Stimulated activated CD8-positive, alpha-beta memory T cell treated with anti-CD3 and anti-CD28 coated beads, Interleukin-12 subunit alpha, Interleukin-12 subunit beta, amount 100 ng/mL, for 1 hour (primary cell): ENCODE measurements around the gene KPRP.

ENCODE experiments used
- DNase-seq: peaks from one replicate; pipeline ENCODE4 v3.0.0-alpha.2; 2020; ENCODE audit warnings: low read depth

The KPRP gene

GRCh38 chr1:152770411-152770810 is 12.6 kb downstream of the KPRP start:
- DNase-seq = no peak

- no peak for DNase-seq
Measured at GRCh38 chr1:152774875-152775274, 17.1 kb downstream of the KPRP start, which contains the start of gene LCE1F. LCE1F (plus strand) TSS chr1:152775140; CDS start chr1:152776372, 1,232 bp downstream.

GRCh38 chr1:152776361-152776760 is 18.5 kb downstream of the KPRP start:
- DNase-seq = no peak

GRCh38 chr1:152777510-152778137 is 19.8 kb downstream of the KPRP start:
- DNase-seq = no peak

DNA sequence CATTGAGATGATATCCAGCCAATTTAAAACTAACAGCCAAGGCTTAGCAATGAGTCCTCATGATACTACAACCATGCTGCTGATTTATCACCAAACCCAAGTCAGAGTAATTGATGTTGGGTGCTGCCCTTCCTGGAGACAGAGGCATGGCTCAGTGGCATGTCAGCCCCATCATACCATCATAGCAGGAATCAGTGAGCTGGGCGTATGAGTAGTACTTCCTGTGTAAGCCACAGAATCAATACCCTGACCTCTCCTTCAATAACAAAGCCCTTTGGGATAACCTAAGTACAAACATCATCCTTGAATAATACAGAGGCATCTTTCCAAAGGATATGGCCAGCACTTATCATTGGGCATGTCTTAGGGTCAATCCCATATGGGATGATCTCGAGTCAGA is 25.3 kb downstream of the KPRP start:
- no peak for DNase-seq

GRCh38 chr1:152786077-152786476 is 28.3 kb downstream of the KPRP start, which contains the start of gene LCE1E:
LCE1E (plus strand) TSS chr1:152786257; CDS start chr1:152787300, 1,043 bp downstream.
- DNase-seq = no peak

GRCh38 chr1:152795686-152796085 is 37.9 kb downstream of the KPRP start:
- DNase-seq = no peak

DNA sequence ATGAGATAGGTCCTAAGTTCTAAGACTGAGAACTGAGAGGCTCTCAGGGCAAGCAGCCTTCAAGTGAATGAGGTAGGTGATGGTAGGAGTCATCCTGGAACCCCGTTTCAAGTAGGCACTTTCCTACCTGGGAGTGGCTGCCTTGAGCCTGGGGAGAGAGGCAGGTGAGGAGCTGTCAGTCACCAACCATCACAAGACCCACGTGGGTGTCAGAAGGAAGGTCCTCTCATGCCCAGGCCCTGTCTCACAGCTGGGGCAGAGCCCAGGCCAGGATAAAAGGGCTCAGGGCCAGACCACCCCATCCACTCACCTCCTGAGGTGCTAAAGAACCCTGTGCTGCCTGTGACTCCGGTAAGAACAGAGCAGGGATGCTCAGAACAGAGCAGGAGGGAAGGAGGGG is 38.6 kb downstream of the KPRP start, which contains the start of gene LCE1D:
Gene LCE1D (plus strand): TSS at position 301 of the 400 bp plus-strand sequence. CDS start 1,074 bp downstream, outside the sequence.
- no peak for DNase-seq

- DNase-seq = no peak
Measured at GRCh38 chr1:152801333-152801732, 43.5 kb downstream of the KPRP start.

DNA sequence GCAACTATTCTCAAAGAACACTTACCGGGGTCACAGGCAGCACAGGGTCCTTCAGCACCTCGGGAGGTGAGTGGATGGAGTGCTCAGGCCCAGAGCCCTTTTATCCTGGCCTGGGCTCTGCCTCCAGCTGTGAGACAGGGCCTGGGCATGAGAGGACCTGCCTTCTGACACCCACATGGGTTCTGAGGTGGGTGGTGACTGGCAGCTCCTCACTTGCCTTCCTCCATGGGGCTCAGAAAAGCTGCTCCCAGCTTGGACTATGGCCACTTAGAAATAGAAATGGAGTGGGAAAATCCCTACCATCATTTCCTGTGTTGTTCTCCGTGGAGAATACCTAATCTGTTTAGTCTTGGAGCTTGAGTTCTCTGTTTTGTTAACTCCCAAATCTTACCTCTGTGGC is 48.8 kb downstream of the KPRP start, which contains the start of gene LCE1C:
Gene LCE1C (minus strand): TSS at position 76 of the 400 bp plus-strand sequence. CDS start 1,173 bp downstream, outside the sequence.
- DNase-seq = no peak

- no peak for DNase-seq
Measured at GRCh38 chr1:152811050-152811449, 53.2 kb downstream of the KPRP start.
